Measurements from ENCODE around the gene ERH.

DNA sequence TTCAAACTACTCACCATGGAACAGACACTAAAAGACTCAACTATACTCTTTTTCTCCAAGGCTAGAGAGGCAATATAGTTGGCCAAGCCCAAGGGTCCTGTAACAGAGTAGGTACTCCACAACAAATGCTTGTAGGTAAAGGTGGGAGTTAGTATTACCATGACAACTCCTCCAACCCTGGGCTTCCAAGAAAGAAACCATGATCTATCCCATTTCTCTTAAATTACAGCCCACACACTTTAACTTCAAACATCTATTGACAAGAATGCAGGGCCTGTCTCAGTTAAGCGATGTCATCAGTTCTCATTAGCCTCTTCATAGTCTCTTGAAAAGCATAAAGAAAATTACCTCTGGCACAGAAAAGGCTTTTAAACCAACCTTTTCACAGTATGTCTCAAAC lies 25.0 kb downstream of the ERH start:
- TF ChIP-seq, protein P1, sequence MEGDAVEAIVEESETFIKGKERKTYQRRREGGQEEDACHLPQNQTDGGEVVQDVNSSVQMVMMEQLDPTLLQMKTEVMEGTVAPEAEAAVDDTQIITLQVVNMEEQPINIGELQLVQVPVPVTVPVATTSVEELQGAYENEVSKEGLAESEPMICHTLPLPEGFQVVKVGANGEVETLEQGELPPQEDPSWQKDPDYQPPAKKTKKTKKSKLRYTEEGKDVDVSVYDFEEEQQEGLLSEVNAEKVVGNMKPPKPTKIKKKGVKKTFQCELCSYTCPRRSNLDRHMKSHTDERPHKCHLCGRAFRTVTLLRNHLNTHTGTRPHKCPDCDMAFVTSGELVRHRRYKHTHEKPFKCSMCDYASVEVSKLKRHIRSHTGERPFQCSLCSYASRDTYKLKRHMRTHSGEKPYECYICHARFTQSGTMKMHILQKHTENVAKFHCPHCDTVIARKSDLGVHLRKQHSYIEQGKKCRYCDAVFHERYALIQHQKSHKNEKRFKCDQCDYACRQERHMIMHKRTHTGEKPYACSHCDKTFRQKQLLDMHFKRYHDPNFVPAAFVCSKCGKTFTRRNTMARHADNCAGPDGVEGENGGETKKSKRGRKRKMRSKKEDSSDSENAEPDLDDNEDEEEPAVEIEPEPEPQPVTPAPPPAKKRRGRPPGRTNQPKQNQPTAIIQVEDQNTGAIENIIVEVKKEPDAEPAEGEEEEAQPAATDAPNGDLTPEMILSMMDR (IDR thresholded peaks at IDR 0.05), result no peak
- TF ChIP-seq POLR2AphosphoS5 (IDR thresholded peaks at IDR 0.05), result no peak
- no peak for TF ChIP-seq POLR2A (IDR thresholded peaks at IDR 0.05)
- TF ChIP-seq EP300 (IDR thresholded peaks at IDR 0.05), result no peak

All from upper lobe of left lung (tissue), 4 donors.